NCI-H2171 treated with DMSO at 0.1 percent for 48 hours (cell line): ENCODE measurements around the gene LCE3A.
A peak's percentile ranks its signal among the peaks of the same experiment; 100 is the strongest.
"Not testable (repeated sequence)": the region's sequence is repeated elsewhere in the genome, so short reads cannot be mapped to it uniquely, and the experiment has no call there.

Experiments
- DNase-seq: peaks from one replicate; lab custom pipeline; 2025; lab: John Stamatoyannopoulos, UW

Gene LCE3A

GRCh38 chr1:152622803-152623202, at the start of gene LCE3A:
Gene LCE3A (minus strand): TSS chr1:152623103. CDS start chr1:152623103, 0 bp downstream.
- no peak for DNase-seq

DNA sequence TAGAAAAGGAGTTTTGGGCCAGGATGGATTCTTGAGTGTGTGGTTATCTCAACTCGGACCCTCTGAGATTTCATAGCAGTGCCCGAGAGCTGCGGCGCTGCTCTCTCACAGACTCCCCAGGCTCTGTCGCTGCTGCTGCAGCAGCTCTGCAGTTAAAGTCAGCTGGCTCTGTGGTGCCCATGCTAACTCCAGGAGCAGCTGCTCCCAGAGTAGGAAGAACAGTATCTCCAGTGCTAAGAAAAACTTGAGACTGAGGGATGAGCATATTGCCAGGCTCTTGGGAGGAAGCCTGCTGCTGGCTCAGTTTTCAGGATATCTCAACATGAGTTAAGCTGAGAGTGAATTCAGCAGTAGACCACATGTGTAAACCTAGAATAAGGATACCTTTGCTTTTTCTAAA, 44.7 kb upstream of the LCE3A start:
- no peak for DNase-seq

DNA sequence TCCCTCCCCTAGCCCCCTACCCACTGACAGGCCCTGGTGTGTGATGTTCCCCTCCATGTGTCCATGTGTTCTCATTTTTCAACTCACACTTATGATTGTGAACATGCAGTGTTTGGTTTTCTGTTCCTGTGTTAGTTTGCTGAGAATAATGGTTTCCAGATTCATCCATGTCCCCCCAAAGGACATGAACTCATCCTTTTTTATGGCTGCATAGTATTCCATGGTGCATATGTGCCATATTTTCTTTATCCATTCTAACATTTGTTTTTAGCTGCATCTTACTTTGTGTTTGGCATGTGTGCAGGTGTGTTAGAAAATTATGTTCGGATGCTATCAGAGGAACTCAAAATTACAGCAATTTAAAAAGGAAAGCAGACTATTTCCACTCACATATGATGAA, 43.3 kb upstream of the LCE3A start:
- not testable (repeated sequence) for DNase-seq

GRCh38 chr1:152663098-152663497, 40.2 kb upstream of the LCE3A start, which contains the start of gene LCE2D:
Gene LCE2D (plus strand): TSS chr1:152663380. CDS start chr1:152664106, 726 bp downstream.
- no peak for DNase-seq

DNA sequence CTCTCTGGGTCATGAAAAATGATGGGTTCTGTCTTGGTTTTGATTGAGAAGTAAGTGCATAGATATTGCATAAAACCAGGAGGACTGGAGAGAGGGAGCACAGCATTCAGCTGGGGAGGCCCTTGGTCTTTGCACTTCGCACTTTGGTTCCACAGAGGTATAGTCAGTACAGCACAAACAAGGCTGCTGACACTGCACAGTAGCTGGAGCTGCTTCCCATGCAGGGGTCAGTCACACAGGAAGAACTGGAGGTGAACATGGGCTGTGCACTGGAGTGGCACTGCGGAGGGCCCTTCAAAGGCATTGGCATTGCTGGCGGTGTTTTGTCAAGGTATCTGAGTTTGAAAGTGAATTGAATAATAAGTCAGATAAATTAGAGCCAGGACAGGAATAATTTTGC, 35.7 kb upstream of the LCE3A start:
- no peak for DNase-seq

DNA sequence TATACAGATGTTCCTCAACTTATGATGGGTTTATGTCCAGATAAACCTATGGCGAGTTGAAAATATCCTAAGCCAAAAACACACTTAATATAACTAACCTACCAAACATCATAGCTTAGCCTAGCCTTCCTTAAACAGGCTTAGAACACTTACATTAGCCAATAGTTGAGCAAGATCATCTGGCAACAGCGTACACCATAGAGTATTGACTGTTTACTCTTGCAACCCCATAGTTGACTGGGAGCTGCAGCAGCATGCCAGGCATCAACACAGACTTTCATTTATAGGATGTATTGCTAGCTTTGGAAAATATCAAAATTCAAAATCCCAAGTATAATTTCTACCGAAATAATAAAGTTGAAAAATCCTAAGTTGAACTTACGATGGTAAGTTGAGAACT, 34.8 kb upstream of the LCE3A start:
- DNase-seq = no peak

GRCh38 chr1:152656459-152656858, 33.6 kb upstream of the LCE3A start:
- DNase-seq = no peak

DNA sequence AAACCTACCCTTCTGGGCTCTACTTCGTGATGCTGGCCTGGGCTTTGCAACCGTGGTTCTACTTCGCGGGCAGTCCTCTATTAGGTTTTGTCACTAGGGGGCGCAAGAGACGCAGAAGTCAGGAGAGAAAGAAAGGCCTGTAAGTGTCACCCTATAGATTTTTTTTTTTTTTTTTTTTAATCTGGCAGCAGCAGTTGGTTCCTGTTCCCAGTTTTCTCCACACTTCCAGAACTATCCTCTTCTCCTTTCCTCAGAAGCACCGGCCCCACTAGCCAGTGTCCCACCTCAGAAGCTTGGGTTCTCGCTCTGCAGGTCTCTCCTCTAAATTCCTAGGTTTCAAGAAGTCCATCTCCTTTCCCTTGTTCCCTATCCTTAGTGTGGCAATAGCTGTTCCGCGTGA, 31.2 kb upstream of the LCE3A start:
- peak; percentile 50 for DNase-seq

DNA sequence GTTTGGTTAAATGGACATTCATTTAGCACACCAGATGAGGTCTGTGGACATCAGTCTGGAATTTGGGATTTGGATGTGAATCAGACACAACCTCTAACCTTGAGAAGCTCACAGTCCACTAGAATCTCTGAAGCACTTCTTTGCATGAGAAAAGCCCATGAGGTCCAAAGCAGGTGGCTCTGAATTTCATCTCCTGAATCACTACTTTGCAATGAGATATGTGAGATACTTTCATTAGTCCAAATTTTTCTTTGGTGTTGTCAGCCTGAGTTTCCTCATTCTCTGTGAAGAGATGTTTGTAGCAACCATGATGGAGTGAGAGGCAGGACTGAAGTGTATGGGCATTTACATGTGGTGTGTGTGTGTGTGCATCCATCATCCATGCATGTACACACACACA, 23.8 kb upstream of the LCE3A start:
- no peak for DNase-seq

DNA sequence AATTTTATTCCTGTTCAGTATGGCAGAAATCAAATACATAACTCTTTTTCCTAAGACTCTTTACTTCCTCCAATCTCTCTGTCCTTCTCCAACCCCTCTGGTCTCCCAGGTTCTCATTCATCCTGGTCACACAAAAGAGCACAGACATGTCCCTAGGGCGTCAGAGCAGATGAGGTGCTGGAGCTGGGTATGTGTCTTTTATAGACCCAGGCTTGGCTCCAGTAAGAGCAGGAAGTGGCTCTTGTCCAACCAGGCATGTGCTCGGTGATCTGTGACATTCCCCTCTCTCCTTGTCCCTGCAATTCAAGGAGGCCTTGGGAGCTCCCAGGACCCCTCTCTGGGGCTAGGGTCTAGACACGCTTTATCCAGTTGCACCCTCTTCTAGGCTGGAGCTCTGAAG, 22.2 kb upstream of the LCE3A start:
- no peak for DNase-seq

DNA sequence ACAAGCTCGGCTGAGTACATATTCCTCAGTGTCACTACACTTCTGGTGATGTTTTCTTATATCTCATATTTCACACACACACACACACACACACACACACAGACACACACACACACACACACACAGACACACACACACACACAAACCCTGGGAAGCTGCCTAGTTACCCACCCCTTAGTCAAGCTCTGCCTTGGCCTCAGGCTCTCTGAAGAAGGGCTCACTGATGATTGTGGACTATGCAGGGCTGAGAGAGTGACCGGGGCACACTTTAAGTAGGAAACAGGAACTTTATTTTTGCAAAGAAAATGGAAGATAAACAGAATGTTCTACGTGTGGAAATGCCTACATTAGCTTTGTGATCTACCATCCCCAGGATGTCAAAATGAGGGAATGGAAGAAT, 21.0 kb upstream of the LCE3A start:
- no peak for DNase-seq

DNA sequence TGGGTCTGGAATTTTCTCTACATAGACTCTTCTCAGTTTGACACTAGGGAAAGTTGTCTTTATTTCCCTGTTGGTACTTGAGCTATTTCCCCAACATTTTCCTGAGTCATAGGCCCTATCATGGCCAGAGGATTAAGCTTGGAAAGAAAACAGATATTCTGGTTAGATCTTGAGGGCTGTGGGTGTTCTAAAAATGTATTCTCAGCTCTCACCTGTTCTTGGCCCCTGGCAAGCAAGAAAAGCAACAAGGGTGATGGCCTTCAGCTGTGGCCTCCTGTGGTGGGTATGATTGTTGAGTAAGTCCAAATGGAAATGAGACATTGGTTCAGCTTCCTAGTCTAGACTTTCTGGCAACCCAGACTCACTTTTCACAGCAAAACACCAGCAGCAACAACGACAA, 17.4 kb upstream of the LCE3A start:
- no peak for DNase-seq

GRCh38 chr1:152630596-152630995, 7.7 kb upstream of the LCE3A start:
- no peak for DNase-seq

GRCh38 chr1:152626744-152627143, 3.8 kb upstream of the LCE3A start:
- no peak for DNase-seq

GRCh38 chr1:152623203-152623844, 421 bp upstream of the LCE3A start:
- DNase-seq = no peak

DNA sequence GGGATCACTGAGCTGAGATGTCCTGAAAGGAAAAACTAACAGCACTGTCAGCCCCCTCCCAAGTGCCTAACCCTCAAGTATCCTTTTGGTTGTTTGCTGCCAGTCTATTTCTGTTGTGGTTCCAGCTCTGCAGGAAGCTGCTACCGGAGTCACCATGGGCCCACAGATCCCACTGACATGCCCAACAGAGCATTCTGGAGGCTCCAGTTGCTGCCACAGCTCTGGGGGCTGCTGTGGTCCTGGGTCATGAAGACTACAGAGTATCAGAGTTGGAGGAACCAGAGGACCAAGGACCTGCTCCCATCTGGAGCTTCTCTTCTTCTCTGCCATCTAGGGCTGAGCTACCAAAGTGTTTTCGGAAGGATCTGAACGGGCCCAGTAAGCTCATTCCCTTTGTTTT, 910 bp downstream of the LCE3A start:
- no peak for DNase-seq

DNA sequence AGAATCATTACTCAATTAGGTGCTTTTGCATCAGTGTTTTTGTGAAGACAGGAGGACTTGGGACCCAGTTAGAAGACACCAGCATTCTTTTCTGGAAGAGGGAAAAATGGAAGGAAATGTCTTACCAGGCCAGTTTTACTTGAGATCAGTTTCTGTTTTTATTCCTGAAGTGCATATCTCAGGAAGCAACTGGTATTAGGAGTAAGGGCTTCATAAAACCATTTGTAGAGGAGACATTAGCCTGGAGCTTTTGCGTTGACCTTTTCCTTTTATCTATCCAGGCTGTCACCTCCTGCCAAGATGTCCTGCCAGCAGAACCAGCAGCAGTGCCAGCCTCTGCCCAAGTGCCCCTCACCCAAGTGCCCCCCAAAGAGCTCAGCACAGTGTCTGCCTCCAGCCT, 9.4 kb downstream of the LCE3A start, which contains the start of gene LCE3B:
Gene LCE3B, plus strand, starts transcription at position 301 of the 400 bp plus-strand sequence. Its CDS starts 0 bp downstream, at position 301.
- no peak for DNase-seq

GRCh38 chr1:152599934-152600333, 23.0 kb downstream of the LCE3A start, which contains the start of gene LCE3C:
Gene LCE3C (plus strand): TSS chr1:152600234. CDS start chr1:152600732, 498 bp downstream.
- no peak for DNase-seq

DNA sequence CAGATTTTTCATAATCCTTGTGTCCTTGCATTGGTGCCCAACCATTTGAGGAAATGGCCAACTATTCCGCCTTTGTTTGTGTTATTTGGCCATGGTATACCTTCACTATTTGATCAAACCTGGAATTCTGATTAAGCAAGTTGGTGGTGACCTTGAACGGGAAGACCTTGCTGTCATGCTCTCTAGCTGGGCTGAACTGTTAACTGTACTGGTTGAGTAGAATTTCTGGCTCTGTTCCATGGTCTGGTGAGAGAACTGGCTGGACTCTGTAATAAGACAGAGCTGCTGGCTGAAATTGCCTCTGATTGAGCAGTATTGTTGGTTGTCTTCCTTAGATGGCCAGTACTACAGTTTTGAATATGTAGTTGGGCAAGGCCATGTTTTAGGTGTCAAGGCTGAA, 25.9 kb downstream of the LCE3A start:
- DNase-seq = no peak

- DNase-seq = no peak
Measured at GRCh38 chr1:152585586-152585985, 37.3 kb downstream of the LCE3A start.

- DNase-seq = no peak
Measured at GRCh38 chr1:152582647-152583046, 40.3 kb downstream of the LCE3A start.

- no peak for DNase-seq
Measured at GRCh38 chr1:152580433-152580832, 42.5 kb downstream of the LCE3A start, which contains the start of gene LCE3D. Gene LCE3D (minus strand): TSS chr1:152580516. CDS start chr1:152579936, 580 bp downstream.

- DNase-seq = not testable (repeated sequence)
Measured at GRCh38 chr1:152579526-152579925, 43.4 kb downstream of the LCE3A start.

GRCh38 chr1:152577168-152577567, 45.7 kb downstream of the LCE3A start:
- no peak for DNase-seq
